Activated CD4-positive, alpha-beta T cell treated with anti-CD3 and anti-CD28 coated beads for 24 hours (primary cell): ENCODE data around the gene RIPOR3.
"Not testable (repeated sequence)": the region's sequence is repeated elsewhere in the genome, so short reads cannot be mapped to it uniquely, and the experiment has no call there.

ENCODE experiments used
- DNase-seq, 2 donors: peaks; one replicate each; pipeline ENCODE4 v3.0.0-alpha.2; 2020; ENCODE audit warnings: low read depth in 2 of 2

Gene RIPOR3

GRCh38 chr20:50574586-50574985, 116.8 kb downstream of the RIPOR3 start:
- DNase-seq, result no peak

- no peak for DNase-seq
Measured at GRCh38 chr20:50574108-50574507, 117.2 kb downstream of the RIPOR3 start.

GRCh38 chr20:50572938-50573777, 118.2 kb downstream of the RIPOR3 start:
- DNase-seq, result no peak

DNA sequence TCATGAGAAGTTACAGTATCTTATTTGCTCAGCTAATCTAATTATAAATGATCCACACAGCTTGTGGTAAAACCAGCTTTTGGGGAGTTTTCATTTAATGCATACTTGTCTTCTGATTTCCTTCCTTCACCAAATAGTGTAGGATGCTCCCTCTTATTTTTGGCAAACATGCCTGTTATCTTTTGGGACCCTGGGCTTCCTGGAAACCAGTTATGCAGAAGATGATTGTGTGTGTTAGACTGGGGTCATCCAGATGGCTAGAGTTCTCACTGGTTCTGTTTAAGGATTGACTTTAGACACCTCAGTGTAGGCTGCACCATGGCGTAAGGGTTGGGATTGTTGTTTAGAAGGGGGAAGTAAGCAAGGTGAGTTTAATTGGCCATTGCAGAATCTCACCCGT, 119.9 kb downstream of the RIPOR3 start:
- DNase-seq, result no peak

DNA sequence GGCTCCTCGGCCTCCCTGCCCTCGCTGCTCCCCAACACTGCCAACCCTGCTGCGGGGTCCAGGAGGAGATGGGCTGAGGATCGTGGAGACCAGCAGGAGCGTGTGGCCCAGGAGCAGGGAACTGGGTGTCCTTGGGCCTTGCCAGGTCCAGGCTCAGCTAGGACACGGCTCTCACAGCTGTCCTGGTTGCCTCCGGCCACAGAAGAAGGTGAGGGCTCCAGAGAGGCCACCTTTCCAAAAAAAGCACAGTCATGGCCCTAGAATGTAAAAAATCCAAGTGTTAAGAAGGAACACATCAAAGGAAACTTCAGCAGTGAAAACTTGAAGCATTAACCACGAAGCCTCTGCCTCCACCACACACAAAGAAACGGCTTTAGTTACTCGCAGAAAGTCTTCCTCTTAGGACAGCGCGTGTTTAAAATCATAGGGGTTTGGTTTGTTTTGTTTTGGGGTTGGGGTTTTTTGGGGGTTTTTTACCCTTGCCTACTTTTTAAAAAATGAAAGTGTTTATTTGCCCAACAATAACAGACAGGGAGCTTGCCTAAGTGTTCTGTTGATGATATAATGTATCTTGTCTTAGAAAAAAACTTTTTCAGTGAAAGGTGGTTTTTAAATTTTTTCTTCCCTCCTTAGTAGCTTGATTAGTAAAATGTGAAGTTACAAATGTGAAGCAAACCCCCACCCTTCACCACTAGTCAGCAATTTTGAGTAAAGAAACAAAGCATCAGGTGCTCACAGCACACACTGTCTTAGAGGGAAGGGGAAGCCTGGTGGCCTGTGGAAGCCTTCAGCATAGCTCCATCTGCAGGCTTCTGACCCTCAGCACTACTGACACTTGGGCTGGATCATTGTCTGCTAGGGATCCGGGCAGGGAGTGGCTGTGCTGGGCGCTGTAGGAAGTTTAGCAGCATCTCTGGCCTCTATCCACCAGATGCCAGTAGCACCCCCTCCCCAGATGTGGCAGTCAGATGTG, 121.2 kb downstream of the RIPOR3 start:
- no peak for DNase-seq

GRCh38 chr20:50569487-50569863, 121.9 kb downstream of the RIPOR3 start:
- DNase-seq, result not testable (repeated sequence)

GRCh38 chr20:50568549-50568942, 122.8 kb downstream of the RIPOR3 start:
- no peak for DNase-seq

DNA sequence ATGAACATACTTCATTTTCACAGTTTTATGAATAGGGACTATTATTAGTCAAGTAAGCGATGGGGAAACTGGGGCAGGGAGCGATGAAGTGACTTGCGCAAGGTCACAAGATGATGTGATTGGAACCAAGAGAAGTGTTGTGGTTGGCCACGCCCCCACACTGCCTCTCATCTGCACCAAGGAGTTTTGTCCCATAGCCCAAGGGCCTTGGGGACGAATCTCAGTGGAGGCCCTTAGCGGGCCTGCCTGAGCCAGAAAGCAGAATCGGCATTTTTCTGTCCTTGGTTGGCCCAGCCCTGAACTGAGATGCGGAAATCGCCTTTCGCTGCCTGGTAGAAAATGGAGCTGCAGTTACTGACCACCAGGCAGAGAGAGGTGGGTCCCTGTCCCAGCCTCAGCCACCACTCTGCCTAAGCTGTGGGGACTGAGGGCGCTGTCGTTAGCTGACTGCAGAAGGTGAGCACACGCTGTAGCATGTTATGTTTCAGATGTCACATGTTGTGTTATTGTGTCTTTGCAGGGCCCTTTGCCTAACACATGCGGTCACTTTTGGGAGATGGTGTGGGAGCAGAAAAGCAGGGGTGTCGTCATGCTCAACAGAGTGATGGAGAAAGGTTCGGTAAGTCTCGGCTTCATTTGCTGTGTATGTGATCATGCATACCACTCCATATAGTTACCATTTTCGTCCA, 123.3 kb downstream of the RIPOR3 start:
- DNase-seq, result no peak

DNA sequence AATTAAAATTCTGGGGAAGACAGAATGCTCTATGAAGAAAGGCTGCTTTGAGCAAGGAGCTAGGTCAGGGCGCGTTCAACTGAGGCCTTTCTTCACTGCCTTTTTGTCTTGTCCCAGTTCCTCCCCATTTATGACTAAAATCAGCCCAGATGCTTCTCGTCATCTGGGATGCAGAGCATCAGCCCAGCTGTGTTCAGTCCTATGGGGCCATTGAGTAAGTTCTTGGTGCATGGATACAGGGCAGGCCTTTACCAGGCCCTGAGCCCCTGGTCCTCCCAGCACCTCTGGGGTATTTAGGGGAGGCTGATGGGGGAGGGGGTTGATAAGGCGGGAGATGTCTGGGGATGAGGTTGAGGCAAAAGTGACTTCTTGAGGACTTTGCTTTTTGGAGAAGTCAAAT, 125.5 kb downstream of the RIPOR3 start:
- no peak for DNase-seq

GRCh38 chr20:50565383-50565782, 126.0 kb downstream of the RIPOR3 start:
- no peak for DNase-seq

DNA sequence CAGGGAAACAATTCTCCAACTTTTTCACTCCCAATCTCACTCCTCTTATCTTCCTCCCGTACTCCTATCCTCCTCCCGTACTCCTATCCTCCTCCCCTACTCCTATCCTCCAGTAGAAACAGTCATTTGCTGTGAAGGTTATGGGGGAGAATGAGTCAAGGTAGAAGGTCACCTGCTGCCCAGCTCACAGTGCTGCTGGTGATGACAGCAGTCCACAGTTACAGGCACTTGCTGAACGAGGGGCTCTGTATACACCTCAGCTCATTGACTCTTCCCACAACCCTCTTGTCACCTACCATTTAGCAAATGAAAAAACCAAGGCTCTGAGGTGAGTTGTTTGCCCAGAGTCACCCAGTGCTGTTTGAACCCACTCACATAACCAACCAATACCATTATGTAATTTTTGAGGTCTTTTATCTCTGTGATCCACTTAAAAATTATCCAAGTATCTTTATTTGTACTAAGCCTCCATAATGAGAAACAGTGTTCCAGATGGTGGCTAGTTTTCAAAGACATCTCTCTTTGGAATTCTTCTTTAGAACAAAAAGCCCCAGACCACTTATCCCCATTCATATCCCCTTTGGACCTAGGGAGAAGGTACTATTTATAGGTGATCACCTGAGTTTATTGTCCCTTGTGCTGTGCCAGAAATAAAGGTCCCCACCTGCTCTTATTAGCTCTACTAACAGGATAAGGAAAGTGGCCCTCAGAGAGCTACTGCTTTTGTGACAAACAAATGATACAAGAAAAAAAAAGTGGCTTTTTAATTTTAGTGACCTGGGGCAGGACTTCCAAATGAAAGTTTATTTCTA, 128.0 kb downstream of the RIPOR3 start:
- no peak for DNase-seq

DNA sequence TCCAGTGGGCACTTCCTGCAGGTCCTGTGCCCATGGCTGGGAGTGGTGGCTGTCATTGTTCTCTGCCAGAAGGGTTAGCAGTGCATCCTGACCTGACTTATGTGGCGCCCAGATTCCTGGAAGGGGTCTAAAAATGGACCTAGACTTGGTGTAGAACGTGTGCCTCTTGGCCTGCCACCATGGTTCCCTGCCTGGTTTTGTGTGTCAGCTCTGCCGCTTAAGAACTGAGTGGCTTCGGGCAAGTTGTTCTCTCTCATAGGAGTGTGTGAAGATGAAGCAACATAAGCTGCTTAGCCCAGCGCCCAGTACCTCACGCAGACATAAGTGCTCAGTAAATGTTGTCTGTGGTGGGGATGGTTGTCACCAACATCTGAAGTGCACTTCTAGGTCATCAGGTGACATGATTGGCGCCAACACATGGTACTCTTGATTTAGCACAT, 129.1 kb downstream of the RIPOR3 start:
- DNase-seq, result no peak

GRCh38 chr20:50561379-50562078, 129.8 kb downstream of the RIPOR3 start:
- peak; percentile 50 to 54 for DNase-seq

- no peak for DNase-seq
Measured at GRCh38 chr20:50560867-50561266, 130.5 kb downstream of the RIPOR3 start.

DNA sequence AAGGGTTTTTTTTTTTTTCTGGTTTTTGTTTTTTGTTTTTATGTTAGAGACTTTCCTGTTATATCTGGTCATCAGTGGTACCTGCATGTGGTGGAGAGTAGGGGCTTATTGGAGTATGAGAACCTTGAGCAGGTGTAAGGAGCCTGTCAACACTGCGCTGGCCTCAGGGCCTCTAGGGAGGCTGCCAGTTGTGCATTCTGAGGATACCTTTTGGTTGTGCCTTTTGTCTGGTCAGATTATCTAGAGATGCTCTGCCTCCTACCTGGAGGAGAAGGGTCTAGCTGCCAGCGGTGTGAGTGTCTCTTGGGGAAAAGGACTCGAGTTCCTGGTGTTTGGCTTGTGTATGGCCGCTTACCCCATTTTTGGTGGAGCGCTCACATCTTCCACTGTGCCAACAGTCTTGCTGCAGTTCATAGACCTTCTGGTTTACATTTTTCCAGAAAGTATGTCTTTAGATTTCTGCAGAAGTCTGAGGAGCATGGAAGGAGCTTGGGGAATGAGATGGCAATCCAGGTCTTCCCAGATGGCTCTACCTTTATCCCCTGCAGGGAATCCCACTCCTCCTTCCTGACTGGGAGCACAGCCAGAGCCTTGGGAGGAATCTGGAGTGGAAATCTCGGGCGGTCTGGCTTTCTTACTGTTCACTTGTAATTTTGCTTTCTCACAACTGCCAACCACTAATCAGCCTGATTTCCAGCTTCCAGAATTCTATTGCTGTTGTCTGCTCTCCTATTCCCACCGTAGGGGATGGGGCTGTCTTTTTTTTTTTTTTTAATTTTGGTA, 131.3 kb downstream of the RIPOR3 start:
- DNase-seq, result no peak

DNA sequence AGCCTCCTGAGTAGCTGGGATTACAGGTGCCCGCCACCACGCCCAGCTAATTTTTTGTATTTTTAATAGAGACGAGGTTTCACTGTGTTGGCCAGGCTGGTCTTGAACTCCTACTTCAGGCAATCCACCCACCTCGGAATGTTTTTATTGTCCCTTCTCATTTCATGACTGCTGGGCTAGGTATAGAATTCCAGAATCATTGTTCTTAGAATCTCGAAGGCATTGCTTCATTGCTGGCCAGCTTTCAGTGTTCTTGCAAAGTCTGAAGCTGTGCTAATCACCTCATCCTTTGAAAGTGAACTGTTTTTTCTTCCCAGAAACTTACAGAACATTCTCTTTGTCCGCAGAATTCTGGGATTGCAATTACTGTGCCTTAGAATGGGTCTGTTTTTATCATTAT, 132.2 kb downstream of the RIPOR3 start:
- DNase-seq, result no peak

DNA sequence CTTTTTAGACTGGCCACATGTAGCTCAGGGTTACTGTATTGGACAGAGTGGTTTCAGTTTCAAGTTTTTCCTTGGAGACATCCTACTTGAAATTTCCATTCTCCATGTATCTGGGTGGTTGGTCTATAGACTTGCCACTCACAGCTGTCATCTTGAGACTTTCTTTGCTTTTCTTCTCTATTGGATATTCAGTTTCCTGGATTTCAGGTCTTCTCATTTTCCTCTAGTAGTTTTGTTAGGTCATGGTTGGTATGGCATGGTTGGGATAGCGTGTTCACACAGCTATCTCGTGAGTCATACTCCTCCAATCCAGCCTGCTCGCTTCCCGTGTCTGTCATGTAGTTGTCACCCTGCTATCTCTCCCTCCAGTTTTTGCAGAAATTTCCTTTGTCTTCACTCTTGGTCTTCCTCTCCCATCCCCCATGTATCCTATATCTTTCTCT, 132.8 kb downstream of the RIPOR3 start:
- no peak for DNase-seq

- DNase-seq, result no peak
Measured at GRCh38 chr20:50557549-50558134, 133.7 kb downstream of the RIPOR3 start.

- no peak for DNase-seq
Measured at GRCh38 chr20:50555662-50556061, 135.7 kb downstream of the RIPOR3 start.
